ENCODE data around the gene STAP2.
A peak's percentile ranks its signal among the peaks of the same experiment; 100 is the strongest.
"Not testable (repeated sequence)": the region's sequence is repeated elsewhere in the genome, so short reads cannot be mapped to it uniquely, and the experiment has no call there.

Gene STAP2

DNA sequence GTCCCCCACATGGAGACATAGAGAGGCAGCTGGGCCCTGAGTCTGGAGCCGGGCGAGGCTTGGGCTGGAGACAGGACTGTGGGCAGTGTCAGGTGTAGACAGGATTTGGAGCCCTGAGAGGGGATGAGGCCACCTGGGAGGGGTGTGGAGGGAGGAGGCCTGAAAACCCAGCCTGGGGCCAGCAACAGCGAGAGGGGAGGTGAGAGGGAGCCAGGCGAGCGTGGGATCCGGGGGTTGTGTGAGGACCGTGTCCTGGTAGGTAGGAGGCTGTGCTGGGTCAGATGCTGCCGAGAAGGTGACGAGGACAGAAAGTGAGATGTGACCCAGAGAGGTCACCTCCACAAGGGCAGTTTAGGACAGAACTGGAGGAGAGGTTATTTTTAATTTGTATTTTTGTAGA, 12.1 kb upstream of the STAP2 start:
- TF ChIP-seq, protein P1, sequence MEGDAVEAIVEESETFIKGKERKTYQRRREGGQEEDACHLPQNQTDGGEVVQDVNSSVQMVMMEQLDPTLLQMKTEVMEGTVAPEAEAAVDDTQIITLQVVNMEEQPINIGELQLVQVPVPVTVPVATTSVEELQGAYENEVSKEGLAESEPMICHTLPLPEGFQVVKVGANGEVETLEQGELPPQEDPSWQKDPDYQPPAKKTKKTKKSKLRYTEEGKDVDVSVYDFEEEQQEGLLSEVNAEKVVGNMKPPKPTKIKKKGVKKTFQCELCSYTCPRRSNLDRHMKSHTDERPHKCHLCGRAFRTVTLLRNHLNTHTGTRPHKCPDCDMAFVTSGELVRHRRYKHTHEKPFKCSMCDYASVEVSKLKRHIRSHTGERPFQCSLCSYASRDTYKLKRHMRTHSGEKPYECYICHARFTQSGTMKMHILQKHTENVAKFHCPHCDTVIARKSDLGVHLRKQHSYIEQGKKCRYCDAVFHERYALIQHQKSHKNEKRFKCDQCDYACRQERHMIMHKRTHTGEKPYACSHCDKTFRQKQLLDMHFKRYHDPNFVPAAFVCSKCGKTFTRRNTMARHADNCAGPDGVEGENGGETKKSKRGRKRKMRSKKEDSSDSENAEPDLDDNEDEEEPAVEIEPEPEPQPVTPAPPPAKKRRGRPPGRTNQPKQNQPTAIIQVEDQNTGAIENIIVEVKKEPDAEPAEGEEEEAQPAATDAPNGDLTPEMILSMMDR (IDR thresholded peaks at IDR 0.05; ENCODE audit: extremely low read depth, missing control alignments): no peak
- no peak for DNase-seq (ENCODE audit: low spot score)

DNA sequence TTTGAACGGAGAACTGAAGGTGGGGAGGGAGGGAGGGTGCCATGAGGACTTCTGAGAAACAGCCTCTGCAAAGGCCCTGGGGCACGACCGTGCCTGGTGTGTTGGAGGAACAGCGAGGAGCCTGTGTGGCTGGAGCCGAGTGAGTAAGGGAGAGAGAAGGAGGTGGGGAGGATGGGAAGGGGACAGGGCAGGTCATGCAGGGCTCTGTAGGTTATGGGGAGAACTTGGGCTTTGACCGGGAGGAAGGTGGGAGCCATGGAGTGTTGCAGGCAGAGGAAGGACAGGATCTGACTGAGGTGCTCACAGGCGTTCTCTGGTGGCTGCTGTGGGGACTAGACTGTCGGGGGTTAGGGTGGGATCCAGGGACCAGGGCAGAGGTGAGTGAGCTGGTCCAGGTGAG, 11.5 kb upstream of the STAP2 start:
- DNase-seq (ENCODE audit: low spot score): no peak
- TF ChIP-seq, protein P1 (IDR thresholded peaks at IDR 0.05; ENCODE audit: extremely low read depth, missing control alignments): no peak

DNA sequence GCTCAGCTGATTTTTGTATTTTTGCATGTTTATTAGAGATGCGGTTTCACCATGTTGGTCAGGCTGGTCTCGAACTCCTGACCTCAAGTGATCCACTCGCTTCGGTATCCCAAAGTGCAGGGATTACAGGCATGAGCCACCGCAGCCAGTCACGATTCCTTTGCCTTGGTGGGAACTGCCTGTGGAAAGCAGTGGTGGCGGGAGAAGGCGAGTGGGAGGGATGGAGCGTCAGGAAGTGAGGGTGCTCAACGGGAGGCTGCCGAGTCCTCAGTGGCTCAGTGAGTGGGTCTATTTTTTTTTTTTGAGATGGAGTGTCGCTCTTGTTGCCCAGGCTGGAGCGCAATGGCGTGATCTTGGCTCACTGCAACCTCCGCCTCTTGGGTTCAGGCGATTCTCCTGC, 10.6 kb upstream of the STAP2 start:
- not testable (repeated sequence) for DNase-seq (ENCODE audit: low spot score)

DNA sequence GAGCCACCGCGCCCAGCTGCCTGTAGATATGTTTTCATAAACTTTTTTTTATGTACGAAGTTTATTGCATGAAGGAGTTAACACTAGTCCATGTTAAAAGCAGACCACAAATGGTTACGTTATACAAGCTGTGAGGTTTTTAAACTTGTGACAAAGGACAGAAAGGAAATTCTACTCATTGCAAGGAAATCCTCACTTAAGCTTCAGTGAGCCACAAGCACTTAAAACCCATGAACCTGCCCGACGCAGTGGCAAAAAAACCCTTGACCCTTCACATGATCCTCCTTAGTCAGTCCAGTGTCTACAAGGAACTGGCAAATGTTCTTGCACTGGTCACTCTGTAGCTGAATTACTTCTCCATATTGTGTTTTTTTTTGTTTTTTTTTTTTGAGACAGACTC, 8.9 kb upstream of the STAP2 start:
- TF ChIP-seq, protein P1 (IDR thresholded peaks at IDR 0.05; ENCODE audit: extremely low read depth, missing control alignments): no peak

DNA sequence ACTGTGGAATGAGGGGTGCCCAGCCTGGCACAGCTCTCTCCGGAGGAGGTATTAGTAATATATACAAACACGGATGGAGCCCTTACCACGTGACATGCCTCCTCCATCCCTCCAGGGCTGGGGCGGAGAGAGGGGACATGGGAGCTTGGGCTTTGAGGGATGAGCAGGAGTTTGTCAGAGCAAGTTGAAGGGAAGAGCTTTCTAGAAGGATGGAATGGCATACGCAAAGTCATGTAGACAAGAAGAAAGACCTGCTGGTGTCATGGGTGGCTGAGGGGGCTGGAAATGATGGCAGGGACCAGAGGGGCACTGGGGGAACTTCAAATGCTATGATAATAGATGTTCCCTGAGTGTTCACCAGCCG, 7.4 kb upstream of the STAP2 start:
- TF ChIP-seq, protein P1 (IDR thresholded peaks at IDR 0.05; ENCODE audit: extremely low read depth, missing control alignments): no peak
- no peak for DNase-seq (ENCODE audit: low spot score)

More for the DNA sequence above, 8.9 kb upstream of the STAP2 start:
- no peak for DNase-seq (ENCODE audit: low spot score)

DNA sequence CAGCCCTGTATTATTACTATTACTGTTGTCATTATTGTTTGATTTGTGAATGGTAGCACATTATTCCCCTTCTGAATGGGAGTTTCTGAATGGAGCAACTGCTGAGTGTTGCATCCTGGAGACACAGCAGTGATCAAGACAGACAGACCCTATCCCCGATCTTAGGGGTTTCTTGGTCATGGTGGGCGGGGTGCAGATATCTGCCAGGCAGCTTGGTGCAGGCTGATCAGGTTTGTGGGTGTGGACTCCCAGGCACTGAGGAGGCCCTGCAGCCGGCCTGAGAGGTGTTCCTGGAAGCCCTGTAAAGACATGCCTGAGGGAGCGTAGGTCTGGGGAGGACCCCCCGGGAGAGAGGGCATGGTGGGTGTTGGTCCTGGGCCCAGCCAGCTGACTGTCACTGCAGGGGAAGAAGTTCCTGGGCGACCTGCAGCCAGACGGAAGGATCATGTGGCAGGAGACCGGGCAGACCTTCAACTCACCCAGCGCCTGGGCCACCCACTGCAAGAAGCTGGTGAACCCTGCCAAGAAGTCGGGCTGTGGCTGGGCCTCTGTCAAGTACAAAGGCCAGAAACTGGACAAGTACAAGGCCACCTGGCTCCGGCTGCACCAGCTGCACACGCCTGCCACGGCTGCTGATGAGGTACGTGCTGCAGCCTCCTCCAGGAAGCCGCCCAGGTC, 6.9 kb upstream of the STAP2 start:
- DNase-seq (ENCODE audit: low spot score): no peak
- TF ChIP-seq, protein P1 (IDR thresholded peaks at IDR 0.05; ENCODE audit: extremely low read depth, missing control alignments): no peak

DNA sequence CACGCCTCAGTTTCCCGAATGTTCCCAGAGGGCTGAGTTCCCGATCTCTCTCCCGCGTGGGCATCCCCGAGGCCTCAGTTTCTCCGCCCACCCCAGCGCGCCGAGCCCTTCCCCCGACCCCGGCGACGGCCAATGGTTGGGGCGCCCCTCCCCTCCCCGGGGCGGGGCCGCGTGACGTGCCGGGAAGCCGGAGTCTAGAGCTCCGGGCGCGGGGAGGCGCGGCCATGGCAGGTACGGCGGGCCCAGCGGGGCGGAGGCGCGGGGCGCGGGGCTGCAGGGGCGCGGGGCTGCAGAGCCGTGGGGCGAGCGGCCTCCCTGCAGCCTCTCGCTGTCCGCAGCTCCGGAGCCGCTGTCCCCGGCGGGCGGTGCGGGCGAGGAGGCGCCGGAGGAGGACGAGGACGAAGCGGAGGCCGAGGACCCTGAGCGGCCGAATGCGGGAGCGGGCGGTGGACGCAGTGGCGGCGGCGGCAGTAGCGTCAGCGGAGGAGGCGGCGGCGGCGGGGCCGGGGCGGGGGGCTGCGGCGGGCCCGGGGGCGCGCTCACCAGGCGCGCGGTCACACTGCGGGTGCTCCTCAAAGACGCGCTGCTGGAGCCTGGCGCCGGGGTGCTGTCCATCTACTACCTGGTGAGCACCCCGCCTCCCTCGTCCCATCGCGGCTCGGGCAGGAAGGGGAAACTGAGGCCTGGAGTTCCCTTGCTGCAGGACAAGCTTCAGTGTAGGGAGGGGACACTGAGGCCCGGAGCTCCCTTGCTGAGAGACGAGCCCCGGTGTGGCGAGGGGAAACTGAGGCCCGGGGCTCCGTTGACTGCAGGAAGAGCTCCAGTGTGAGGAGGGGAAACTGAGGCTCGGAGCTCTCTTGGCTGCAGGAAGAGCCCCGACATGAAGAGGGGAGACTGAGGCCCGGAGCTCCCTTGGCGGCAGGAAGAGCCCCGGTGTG, 5.0 kb upstream of the STAP2 start, which contains the start of gene MPND:
MPND (plus strand) TSS at position 193 of the 938 bp plus-strand sequence; CDS start at position 225, 32 bp downstream.
- TF ChIP-seq, protein P1 (IDR thresholded peaks at IDR 0.05; ENCODE audit: extremely low read depth, missing control alignments): no peak
- peak; percentile 96 for DNase-seq (ENCODE audit: low spot score)

Measured in GM20000 (cell line).